Activated naive CD4-positive, alpha-beta T cell treated with anti-CD3 and anti-CD28 coated beads, Interleukin-2, amount 50 U/mL, for 24 hours (primary cell): ENCODE measurements around the gene DHX8.

ENCODE experiments used
- H3K27ac Mint-ChIP-seq: one replicate; pipeline ENCODE4 v1.8.0; 2021; ENCODE audit warnings: mild to moderate bottlenecking, mixed read lengths
- H3K27me3 Mint-ChIP-seq: one replicate; pipeline ENCODE4 v1.8.0; 2021; ENCODE audit warnings: mixed read lengths
- H3K36me3 Mint-ChIP-seq: one replicate; pipeline ENCODE4 v1.8.0; 2021; ENCODE audit warnings: mixed read lengths
- H3K4me1 Mint-ChIP-seq: one replicate; pipeline ENCODE4 v1.8.0; 2021; ENCODE audit warnings: mixed read lengths
- H3K4me3 Mint-ChIP-seq: one replicate; pipeline ENCODE4 v1.8.0; 2021; ENCODE audit warnings: mild to moderate bottlenecking, mixed read lengths
- H3K9me3 Mint-ChIP-seq: one replicate; pipeline ENCODE4 v1.8.0; 2021; ENCODE audit warnings: mixed read lengths

DHX8 gene

DNA sequence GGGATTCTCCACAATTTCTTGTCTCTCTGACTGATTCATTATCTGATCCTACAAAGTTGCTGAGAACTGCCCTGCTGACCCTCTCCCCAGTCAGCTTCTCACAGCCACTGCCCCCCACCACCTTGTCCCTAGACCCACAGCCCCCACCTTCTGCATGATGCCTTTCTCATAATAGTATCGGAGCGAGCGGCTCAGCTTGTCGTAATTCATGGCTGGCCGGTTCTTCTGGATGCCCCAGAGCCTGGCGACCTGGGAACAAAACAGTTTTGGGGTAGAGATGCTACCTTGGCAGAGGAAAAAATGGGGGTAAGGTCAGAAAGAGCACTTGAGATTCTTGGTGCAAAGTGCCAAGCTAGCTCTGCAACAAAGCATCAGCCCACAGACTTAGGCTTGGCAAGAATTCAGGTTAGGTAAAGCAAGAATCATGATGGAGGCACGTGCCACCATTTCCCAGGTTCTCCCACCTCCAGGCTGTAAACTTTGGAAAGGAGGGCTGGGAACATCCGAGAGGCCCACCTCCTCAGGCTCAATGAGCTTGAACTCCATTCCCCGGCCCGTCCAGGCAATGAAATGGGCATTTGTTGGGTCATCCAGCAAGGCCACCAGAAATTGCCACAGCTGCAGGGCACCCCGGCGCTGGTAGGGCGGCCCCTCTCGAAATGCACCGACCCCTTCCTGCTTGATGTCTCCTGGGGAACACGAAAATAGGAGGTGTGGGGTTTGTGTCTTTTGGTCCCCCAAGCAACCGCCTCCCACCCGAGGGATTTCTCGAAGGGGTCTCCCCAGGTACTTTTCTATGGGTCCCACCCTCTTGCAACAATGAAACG is 45.4 kb downstream of the DHX8 start:
- no peaks in the 10 kb centered on the region for H3K9me3 Mint-ChIP-seq
- H3K27ac Mint-ChIP-seq: no peak overlapping the region
- no peaks in the 10 kb centered on the region for H3K27me3 Mint-ChIP-seq
- H3K4me1 Mint-ChIP-seq: no peaks in the 10 kb centered on the region
- peaks cover 2% of the 10 kb centered on the region for H3K36me3 Mint-ChIP-seq
- no peak overlapping the region for H3K4me3 Mint-ChIP-seq

DNA sequence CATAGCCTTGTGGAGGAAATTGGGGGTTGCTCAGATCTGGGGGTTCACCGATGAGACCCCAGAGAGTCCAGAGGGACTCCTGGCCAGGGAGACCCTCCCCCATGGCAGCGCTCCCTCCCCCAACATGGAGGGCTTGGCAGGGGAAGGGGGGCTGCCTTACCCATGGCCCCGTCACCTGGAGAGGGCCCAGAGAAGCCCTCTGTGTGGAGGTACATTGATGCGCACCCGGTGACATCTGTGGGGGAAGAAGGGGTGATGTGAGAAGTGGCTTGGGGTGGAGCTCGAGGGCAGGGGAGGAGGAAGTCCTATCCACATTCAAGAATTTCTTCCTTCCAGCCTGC is 46.1 kb downstream of the DHX8 start:
- H3K27ac Mint-ChIP-seq: no peak overlapping the region
- H3K9me3 Mint-ChIP-seq: no peaks in the 10 kb centered on the region
- no peak overlapping the region for H3K4me3 Mint-ChIP-seq
- peaks cover 2% of the 10 kb centered on the region for H3K36me3 Mint-ChIP-seq
- no peaks in the 10 kb centered on the region for H3K4me1 Mint-ChIP-seq
- H3K27me3 Mint-ChIP-seq: no peaks in the 10 kb centered on the region

DNA sequence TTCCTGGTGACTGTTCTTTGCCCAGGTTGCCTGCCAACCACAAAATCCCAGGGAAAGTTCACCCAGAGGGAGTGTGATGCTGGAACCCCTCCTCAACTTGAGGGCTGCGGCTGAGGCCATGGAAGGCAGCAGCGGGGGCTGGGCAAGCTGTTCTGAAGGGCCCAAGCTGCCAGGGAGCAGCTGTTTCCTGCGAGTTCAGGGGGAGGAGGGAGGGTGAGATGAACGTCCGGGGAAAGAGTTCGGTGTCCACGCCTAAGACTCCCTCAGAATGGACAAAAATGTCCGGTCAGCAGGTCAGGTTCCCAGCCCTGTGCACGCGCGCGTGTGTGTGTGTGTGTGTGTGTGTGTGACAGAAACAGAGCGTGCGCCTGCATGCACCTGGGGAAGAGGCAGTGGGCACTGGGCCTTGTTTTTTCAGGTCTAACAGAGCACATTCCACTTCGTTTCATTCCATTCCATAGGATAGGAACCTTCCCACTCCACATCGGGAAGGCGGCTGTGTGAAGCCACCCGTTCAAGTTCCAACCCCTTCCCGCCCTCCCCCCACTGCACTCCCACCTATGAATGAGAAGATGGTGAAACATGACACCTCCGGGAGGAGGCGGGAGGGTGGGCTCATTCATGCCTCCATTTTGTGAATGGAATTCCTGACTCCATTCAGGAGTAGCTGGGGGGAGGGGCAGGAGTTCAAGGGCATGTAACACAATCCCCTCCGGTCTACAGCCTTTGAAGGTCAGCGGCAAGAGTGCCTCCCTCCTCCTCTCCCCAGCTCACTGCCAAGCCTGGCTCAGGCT is 46.7 kb downstream of the DHX8 start:
- Mint-ChIP-seq H3K27me3 (no peaks in the 10 kb centered on the region), H3K9me3 (no peaks in the 10 kb centered on the region), H3K36me3 (peaks cover 2% of the 10 kb centered on the region), H3K27ac (no peak overlapping the region), H3K4me1 (no peaks in the 10 kb centered on the region), H3K4me3 (no peak overlapping the region)

DNA sequence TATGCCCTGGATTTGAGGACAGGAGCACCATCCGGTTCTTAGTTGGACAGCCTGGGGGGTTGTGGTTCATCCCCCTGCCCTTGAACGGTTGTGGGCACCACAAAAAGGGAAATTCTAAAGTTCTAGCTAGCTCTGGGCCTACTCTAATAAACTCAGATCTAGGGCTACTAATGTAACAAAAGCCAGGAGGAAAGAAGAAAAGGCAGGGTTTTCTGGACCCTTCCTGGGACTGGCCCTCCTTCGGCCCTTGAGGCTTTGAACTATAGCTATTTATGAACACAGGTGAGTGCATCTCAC is 47.3 kb downstream of the DHX8 start:
- no peaks in the 10 kb centered on the region for H3K27me3 Mint-ChIP-seq
- no peak overlapping the region for H3K27ac Mint-ChIP-seq
- H3K4me1 Mint-ChIP-seq: no peaks in the 10 kb centered on the region
- no peak overlapping the region for H3K4me3 Mint-ChIP-seq
- no peaks in the 10 kb centered on the region for H3K9me3 Mint-ChIP-seq
- H3K36me3 Mint-ChIP-seq: peaks cover 2% of the 10 kb centered on the region

DNA sequence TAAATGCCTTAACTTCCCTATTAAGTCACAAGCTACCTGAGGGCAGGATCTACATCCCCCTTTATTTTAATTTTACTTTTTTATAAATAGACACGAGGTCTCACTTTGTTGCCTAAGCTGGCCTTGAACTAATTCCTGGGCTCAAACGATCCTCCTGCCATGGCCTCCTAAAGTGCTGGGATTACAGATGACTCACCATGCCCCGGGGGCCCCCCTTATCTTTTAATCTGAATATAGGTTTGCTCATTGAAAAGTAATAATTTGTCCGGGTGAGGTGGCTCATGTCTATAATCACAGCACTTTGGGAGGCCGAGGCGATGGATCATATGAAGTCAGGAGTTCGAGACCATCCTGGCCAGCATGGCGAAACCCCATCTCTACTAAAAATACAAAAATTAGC is 48.2 kb downstream of the DHX8 start:
- Mint-ChIP-seq H3K4me1 (no peaks in the 10 kb centered on the region), H3K27ac (no peak overlapping the region), H3K9me3 (no peaks in the 10 kb centered on the region), H3K27me3 (no peaks in the 10 kb centered on the region), H3K36me3 (peaks cover 1% of the 10 kb centered on the region), H3K4me3 (no peak overlapping the region)

DNA sequence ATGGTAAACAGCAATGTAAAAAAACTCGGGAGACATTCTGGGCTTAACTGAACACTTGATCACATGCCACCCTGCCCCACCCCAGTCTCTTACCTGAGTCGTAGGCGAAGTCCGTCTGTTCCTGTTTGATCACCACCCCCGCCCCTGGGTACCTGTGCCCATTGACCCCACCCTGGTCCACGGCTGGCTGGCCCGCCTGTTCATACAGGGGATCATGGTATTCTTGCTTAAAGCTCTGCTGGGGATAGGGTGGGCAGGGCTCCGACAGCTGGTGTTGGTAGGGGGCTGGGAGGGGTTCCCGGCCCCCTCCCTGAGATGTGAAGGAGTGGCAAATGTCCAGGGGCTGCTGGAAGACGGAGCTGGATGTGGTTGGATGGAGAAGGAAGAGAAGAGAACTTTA is 48.8 kb downstream of the DHX8 start:
- Mint-ChIP-seq H3K4me1 (no peaks in the 10 kb centered on the region), H3K27me3 (no peaks in the 10 kb centered on the region), H3K4me3 (no peak overlapping the region), H3K36me3 (no peaks in the 10 kb centered on the region), H3K27ac (no peak overlapping the region), H3K9me3 (no peaks in the 10 kb centered on the region)

DNA sequence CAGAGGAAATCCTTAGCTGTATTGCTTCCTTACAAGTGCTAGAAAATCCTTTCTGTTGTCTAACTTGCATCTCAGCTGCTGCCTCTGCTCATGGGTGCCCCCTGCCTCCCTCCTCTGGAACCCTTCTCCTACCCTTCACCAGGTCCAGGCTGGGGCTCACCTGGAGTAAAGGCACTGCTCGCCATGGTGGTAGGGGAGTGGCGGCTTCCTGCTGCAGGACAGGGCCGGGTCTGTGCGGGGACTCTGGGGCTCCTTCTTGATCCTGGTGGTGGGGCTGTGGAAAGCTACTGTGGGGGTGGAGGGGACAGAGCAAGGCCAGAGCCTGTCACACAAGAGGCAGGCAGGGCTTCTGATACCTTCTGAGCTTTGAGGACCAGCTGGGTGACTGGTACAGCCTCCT is 49.9 kb downstream of the DHX8 start:
- H3K27ac Mint-ChIP-seq: no peak overlapping the region
- H3K4me1 Mint-ChIP-seq: no peaks in the 10 kb centered on the region
- H3K4me3 Mint-ChIP-seq: no peak overlapping the region
- H3K36me3 Mint-ChIP-seq: no peaks in the 10 kb centered on the region
- H3K9me3 Mint-ChIP-seq: no peaks in the 10 kb centered on the region
- no peaks in the 10 kb centered on the region for H3K27me3 Mint-ChIP-seq

DNA sequence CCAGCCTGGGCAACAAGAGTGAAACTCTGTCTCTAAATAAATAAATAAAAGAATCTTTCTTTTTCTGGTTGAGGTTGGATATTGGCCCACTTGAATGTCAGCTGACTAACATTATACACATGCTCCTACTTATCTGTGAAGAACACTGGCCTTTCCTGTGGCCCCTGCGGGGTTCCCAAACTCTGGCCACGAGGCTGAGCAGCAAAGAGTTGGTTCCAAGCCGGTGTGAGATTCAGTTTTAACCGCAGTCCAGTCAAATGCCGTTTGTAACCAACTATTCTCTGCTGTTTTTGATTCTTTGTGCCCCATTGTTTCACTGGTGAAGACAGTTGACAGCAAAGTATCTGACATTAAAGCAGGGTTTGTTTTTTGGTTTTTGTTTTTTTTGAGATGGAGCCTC is 51.1 kb downstream of the DHX8 start:
- H3K4me3 Mint-ChIP-seq: no peak overlapping the region
- no peak overlapping the region for H3K27ac Mint-ChIP-seq
- no peaks in the 10 kb centered on the region for H3K27me3 Mint-ChIP-seq
- H3K9me3 Mint-ChIP-seq: no peaks in the 10 kb centered on the region
- H3K36me3 Mint-ChIP-seq: no peaks in the 10 kb centered on the region
- no peaks in the 10 kb centered on the region for H3K4me1 Mint-ChIP-seq

DNA sequence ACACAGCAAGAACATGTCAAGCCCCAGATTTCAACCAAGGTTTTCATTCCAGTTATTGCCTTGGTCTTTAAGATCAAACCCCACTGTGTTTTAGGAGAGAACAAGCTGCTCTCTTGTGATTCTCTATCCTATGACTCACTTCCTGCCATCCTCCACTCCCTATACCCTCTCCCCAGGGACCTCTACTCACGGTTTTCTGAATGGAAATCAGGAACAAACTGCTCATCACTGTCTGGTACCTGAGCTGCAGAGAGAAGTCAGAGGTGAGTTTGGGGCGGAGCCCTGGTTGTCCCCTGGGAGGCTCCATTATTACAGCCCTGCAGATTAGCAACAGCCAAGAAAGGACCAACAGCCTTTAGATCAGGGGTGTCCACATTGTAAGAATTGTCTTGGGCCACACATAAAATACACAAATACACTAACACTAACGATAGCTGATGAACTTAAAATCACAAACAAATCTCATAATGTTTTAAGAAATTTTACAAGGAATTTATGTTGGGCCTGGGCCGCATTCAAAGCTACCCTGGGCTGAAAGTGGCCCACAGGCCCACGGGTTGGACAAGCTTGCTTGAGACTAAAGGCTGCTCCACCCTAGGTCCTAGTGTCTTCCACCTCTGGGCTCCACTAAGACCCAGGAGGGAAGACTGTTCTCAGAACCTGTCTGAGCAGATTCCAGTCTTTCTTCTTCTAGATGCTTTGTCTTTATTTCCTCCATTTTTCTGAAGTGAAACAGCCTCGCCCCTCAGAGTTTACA is 52.6 kb downstream of the DHX8 start:
- H3K36me3 Mint-ChIP-seq: no peaks in the 10 kb centered on the region
- no peak overlapping the region for H3K27ac Mint-ChIP-seq
- H3K9me3 Mint-ChIP-seq: no peaks in the 10 kb centered on the region
- H3K27me3 Mint-ChIP-seq: no peaks in the 10 kb centered on the region
- no peaks in the 10 kb centered on the region for H3K4me1 Mint-ChIP-seq
- H3K4me3 Mint-ChIP-seq: no peak overlapping the region

DNA sequence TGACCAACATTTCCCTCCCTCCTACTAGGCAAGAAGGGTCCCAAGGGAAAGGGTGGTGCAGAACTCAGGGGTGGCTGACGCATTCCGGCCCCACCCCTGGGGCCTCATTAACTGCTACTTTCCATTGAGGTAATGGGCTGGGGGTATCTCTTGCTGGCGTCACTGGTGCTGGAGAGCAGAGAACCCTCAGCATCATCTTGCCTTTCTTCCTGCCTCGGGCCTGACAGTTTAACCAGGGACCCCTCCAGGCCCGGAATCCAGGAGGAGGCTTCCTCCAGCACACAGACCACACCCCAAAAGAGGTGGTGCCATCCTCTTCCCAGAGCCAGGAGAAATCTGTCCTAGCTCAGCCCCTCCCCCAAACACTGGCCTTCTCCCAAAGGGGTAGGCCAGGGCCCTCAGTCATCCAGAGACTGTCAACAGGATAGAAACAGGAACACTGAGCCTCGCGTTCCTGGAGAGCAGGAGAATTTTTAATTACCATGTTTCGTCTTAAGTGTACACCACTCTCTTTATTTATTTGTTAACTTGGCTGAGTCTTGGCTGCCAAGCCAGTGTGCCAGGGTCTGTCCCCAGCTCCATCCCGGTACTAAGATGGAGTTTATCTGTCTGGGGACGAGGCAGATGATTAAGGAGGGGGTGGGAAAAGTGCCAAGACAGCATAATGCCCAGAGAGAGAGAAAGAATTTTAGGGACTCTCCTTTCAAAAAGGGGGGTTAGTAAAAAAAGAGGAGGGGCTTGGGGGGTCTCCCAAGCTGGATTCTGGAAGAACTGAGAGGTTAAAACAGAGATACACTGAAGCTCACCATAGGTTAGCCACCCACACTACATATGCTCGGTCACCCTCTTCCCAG is 57.3 kb downstream of the DHX8 start:
- Mint-ChIP-seq H3K27ac (no peak overlapping the region), H3K27me3 (peaks cover 9% of the 10 kb centered on the region), H3K4me3 (no peak overlapping the region), H3K36me3 (no peaks in the 10 kb centered on the region), H3K9me3 (no peaks in the 10 kb centered on the region), H3K4me1 (peaks cover 6% of the 10 kb centered on the region)

DNA sequence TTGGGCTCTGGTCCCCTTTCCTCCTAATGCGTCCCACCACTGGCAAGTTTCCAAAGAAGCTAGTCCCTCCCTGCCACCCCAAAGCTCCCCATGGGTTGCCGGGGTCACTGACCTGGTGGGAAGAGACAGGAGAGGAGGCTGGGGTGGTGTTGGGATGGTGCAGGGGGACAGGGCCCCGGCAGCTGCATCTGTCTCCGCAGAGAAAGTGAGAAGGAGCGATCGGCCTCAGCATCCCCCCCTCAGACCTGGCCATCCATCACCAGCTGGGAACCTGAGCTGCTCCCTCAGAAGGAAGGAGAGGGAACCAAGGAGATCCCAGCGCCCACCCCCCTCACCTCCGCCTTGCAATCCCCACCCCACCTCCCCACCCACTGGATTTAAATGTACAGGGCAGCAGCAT is 59.1 kb downstream of the DHX8 start:
- no peak overlapping the region for H3K4me3 Mint-ChIP-seq
- H3K36me3 Mint-ChIP-seq: no peaks in the 10 kb centered on the region
- peaks cover 22% of the 10 kb centered on the region for H3K4me1 Mint-ChIP-seq
- H3K9me3 Mint-ChIP-seq: no peaks in the 10 kb centered on the region
- H3K27me3 Mint-ChIP-seq: peaks cover 23% of the 10 kb centered on the region
- H3K27ac Mint-ChIP-seq: no peak overlapping the region

DNA sequence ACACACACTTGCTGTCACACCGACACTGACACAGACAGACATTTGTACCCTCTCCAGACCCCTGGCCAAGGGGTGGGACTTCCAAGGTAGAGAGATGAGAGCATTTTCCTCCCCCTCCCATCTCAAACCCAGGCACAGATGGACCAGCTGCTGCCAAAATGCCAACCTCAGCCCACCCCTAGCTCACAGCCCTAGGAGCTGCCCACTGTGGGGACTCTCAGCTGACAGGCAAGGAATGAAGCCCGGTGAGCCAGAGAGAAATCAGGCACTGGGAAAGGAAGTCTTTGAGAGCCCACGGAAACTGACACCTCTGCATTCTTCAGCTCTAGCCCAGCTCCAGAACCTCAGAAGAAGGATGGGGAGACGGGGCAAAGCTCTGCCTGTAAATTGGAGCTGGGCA is 59.5 kb downstream of the DHX8 start:
- no peak overlapping the region for H3K4me3 Mint-ChIP-seq
- no peaks in the 10 kb centered on the region for H3K9me3 Mint-ChIP-seq
- H3K36me3 Mint-ChIP-seq: no peaks in the 10 kb centered on the region
- H3K4me1 Mint-ChIP-seq: peaks cover 24% of the 10 kb centered on the region
- no peak overlapping the region for H3K27ac Mint-ChIP-seq
- H3K27me3 Mint-ChIP-seq: peaks cover 25% of the 10 kb centered on the region

DNA sequence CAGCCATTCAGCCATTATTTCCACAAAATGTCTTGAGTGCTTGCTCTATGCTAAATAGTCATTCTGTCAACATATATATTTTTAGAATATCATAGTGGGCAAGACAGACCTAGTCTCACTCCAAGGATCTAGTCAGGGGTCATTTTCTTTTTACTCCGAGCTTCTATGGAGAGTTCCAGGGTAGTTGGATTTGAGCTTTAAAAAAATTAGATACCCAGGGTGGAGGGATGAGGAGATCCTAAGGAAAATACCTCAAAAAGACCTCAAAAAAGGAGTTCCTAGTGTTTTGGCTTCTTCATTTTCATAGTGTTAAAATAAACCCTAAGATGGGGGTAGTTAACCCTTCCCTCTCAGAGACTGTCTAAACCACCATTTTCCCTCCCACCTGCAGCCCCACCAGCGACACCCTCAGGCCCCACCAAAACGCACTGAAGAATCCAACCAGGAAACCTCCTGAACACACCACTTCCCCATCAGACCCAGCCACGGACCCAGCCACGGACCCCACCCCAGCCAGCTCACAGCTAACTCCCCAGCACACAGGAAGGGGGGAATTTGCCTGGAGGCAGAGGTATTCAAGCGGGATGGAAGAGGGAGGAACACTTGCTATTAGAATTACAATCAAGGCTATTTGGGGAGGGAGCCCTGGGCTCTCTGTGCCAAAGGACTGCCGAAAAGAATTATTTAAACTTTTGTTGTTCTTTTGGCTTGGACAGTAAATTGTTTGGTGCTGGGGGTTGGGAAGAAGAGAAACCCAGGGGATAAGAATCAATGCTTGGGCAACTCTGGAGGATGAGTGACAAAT is 60.2 kb downstream of the DHX8 start:
- no peaks in the 10 kb centered on the region for H3K36me3 Mint-ChIP-seq
- no peaks in the 10 kb centered on the region for H3K9me3 Mint-ChIP-seq
- H3K27me3 Mint-ChIP-seq: peaks cover 26% of the 10 kb centered on the region
- H3K4me3 Mint-ChIP-seq: peak overlapping the region; percentile 74
- H3K27ac Mint-ChIP-seq: no peak overlapping the region
- peaks cover 24% of the 10 kb centered on the region for H3K4me1 Mint-ChIP-seq

DNA sequence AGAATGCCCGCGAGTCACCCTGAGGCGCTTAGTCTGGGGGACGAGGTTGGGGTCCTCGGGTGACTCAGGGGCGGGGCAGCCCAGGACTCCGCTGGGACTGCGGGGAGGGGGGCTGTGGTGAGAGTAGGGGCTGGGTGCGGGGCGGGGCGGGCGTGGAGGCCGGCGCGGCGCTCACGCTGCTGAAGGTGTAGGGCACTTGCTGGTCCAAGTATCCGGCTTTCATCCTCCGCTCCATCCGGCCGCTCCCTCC is 61.5 kb downstream of the DHX8 start:
- peaks cover 24% of the 10 kb centered on the region for H3K4me1 Mint-ChIP-seq
- H3K4me3 Mint-ChIP-seq: peak overlapping the region; percentile 74
- H3K27ac Mint-ChIP-seq: no peak overlapping the region
- H3K27me3 Mint-ChIP-seq: peaks cover 32% of the 10 kb centered on the region
- no peaks in the 10 kb centered on the region for H3K36me3 Mint-ChIP-seq
- no peaks in the 10 kb centered on the region for H3K9me3 Mint-ChIP-seq
